HG02970 (cell line): ENCODE results near the gene TRIM17.

Experiments
- ATAC-seq: cut with Tn5 transposase; IDR thresholded peaks from one replicate; pipeline ENCODE4 v1.9.1; 2021; ENCODE audit warnings: mild to moderate bottlenecking, moderate library complexity, moderate number of reproducible peaks; ENCODE audit not compliant: unreplicated experiment, low FRiP score

Gene TRIM17

DNA sequence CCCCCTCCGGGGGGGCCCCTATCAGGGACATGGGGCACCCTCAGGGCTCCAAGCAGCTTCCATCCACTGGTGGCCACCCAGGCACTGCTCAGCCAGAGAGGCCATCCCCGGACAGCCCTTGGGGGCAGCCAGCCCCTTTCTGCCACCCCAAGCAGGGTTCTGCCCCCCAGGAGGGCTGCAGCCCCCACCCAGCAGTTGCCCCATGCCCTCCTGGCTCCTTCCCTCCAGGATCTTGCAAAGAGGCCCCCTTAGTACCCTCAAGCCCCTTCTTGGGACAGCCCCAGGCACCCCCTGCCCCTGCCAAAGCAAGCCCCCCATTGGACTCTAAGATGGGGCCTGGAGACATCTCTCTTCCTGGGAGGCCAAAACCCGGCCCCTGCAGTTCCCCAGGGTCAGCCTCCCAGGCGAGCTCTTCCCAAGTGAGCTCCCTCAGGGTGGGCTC is 44.9 kb downstream of the TRIM17 start:
- no peak for ATAC-seq

- ATAC-seq, result no peak
Measured at GRCh38 chr1:228370941-228371740, 45.5 kb downstream of the TRIM17 start.

GRCh38 chr1:228370439-228370940 is 46.2 kb downstream of the TRIM17 start:
- no peak for ATAC-seq

DNA sequence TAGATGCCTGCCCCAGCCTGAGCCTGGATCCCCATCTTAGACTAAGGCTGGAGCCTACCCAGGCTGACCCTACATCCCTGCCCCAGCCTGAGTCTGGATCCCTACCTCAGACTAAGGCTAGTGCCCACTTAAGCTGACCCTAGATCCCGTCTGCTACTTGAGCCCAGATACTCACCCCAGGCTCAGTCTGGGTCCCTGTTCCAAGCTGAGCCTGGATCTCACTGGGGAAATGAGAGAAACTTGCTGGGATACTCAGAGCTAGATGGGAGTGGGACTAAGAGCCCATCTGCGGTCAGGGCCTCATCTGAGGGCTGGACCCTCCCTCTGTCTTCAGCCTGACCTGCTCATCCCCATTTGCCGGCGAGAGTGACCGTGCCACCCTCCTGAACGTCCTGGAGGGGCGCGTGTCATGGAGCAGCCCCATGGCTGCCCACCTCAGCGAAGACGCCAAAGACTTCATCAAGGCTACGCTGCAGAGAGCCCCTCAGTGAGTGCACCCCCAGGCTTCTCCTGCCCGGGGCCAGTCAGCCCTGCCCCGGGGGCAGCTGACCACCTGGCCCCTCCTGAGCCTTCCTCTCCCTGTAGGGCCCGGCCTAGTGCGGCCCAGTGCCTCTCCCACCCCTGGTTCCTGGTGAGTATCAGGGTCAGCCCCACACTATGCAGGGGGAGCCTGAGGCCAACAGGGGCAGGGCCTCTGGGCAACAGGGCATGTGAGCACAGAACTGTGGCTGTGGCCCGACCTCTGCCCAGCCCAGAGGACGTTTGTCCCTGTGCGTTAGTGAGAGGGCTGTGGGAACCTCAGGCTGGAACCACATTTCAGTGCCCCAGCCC is 46.8 kb downstream of the TRIM17 start:
- no peak for ATAC-seq

GRCh38 chr1:228368801-228369607 is 47.7 kb downstream of the TRIM17 start:
- no peak for ATAC-seq

DNA sequence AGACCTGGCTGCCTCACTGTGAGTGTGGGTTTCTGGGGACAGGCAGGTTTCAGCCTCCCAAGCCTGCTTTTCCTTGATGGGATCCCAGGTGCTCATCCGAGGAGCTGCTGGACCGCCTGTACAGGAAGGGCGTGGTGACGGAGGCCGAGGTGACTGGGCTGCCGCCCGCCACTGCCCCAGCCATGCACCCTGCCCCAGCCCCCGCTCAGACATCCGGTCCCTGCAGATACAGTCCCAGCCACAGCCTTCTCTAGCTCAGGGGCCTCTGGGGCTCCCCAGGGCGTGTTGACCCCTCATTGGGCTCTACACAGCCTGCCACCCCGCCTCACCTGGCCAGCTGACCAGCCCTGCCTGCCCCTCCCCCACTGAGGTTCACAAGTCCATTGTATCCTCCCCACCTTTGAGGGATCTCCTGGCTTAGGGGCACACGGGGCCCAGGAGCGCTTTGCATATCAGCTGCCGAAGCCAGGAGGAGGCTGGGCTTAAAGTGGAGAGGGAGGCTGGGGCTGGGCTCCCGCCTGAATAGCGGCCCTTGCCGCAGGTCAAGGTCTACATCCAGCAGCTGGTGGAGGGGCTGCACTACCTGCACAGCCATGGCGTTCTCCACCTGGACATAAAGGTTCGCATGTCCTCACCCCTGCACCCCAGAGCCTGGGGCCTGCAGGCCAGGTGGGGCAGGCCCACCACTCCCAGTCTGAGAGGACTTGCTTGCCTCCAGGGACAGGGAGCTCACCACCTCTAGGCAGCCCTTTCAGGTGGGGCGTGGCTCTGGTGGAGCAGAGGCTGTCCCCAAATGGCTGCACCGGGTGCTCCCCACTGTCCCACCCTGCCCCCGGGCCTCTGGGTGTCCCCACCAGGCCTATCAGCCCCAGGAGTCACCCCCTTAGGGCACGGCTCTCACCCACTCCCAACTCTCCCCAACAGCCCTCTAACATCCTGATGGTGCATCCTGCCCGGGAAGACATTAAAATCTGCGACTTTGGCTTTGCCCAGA is 48.6 kb downstream of the TRIM17 start:
- no peak for ATAC-seq

GRCh38 chr1:228366866-228367741 is 49.6 kb downstream of the TRIM17 start:
- no peak for ATAC-seq

DNA sequence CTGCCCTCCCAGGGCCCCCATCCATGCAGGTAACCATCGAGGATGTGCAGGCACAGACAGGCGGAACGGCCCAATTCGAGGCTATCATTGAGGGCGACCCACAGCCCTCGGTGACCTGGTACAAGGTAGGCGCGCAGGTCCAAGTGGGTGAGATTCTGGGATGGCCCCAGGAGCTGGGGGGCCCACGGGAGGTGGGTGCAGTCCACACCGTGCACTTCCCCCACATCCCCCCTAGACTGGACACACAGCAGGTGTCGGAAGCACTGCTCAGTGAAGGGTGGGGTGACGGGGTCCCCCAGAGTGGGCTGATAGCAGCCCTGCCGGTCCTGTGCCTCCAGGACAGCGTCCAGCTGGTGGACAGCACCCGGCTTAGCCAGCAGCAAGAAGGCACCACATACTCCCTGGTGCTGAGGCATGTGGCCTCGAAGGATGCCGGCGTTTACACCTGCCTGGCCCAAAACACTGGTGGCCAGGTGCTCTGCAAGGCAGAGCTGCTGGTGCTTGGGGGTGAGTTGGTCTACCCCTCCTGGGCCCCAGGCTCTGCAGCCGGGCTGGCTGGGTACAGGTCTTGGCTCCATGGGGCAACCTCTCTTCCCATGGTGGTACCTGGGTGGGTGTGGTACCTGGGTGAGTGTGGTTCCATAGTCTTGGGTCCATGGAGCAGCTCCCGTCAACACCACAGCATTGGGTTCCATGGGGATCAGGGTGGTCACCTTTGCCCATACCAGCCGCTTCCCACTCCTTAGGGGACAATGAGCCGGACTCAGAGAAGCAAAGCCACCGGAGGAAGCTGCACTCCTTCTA is 50.4 kb downstream of the TRIM17 start:
- no peak for ATAC-seq

GRCh38 chr1:228365271-228366061 is 51.2 kb downstream of the TRIM17 start:
- ATAC-seq, result no peak

- no peak for ATAC-seq
Measured at GRCh38 chr1:228364706-228365213, 51.9 kb downstream of the TRIM17 start.

- no peak for ATAC-seq
Measured at GRCh38 chr1:228364068-228364705, 52.5 kb downstream of the TRIM17 start.

GRCh38 chr1:228363686-228364067 is 53.0 kb downstream of the TRIM17 start:
- no peak for ATAC-seq

DNA sequence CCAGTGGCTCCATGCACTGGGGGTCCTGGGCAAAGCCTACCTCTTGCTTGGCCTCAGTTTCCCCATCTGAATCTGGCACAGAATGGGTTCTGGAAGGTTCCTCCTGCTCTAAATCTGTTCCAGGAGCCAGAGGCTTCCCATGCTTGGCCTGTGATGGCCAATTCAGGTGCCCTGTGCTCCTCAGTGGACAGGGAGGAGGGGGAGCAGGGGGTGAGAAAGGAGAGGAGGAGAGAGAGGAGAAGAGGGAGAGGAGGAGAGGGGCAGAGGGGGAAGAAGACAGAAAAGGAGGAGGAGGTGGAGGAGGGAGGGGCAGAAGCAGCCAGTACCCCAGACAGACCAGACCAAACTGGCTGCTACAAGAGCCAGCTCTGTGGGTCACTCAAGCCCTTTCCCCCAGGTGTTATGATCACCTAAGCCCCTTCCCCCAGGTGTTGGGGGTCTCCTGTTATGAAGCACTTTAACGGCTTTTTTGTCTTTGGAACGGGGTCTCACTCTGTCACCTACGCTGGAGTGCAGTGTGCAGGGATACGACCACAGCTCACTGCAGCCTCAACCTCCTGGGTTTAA is 53.7 kb downstream of the TRIM17 start:
- no peak for ATAC-seq

GRCh38 chr1:228362141-228362883 is 54.3 kb downstream of the TRIM17 start:
- ATAC-seq, result no peak
